GM18861 (cell line): ENCODE results near the gene WDR91.

Experiments used
- ATAC-seq: cut with Tn5 transposase; IDR thresholded peaks from one replicate; pipeline ENCODE4 v1.9.1; 2021; ENCODE audit not compliant: unreplicated experiment

Gene WDR91

DNA sequence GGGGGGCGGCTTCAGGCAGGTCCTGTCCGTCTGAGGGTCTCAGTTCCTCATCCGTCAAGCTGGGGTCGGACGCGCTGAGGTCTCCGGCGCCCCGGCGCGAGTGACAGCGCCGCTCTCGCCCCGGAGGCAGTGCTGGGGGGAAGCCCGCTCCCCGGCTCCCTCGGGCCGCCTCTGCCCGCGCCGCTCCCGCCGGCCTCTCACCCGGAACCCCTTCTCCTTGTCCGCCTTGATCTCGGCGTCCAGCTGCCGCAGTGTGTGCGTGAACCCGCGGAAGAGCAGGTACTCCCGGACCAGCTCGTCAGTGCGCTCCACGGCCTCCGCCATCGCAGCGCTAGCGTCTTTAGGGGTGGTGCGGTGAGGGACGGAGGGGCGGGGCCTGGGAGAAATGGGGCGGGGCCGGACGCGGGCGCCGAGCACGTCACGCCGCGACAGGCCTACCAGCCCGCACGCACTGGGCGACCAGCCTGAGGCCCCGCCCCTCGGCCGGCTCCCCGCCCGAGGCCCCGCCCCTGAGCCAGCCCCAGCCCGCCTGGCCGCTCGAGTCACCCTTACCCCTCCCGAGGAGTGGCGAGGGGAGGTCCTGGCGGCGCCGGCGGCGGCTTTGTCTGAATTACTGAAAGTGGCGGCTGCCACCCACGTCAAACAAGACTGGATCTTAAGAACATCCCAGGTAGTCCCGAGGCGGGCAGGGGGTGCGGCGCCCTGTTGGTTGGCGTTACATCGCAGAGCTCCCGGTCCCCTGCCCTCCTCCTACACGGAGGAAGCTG, at the start of gene WDR91:
Gene WDR91 (minus strand): TSS at position 348 of the 767 bp plus-strand sequence. CDS start 24 bp downstream, at position 324.
- ATAC-seq: peak; percentile 61

DNA sequence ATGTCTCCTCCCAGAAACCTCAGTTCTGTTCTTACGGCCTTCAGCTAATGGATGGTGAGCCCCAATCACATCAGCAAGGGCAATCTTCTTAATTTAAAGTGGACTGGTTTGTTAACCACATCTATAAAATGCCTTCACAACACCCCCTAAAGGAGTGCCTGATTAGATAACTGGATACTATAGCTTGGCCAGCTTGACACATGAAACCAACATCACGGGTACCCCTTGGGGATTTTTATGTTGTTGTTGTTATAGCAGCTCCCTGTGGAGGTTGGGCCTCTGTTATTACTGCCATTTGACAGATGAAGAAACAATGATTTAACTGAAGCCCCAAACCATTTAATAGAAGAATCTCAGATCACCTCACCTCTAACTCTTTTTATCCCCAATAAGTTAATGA, 49.1 kb upstream of the WDR91 start:
- ATAC-seq: no peak

DNA sequence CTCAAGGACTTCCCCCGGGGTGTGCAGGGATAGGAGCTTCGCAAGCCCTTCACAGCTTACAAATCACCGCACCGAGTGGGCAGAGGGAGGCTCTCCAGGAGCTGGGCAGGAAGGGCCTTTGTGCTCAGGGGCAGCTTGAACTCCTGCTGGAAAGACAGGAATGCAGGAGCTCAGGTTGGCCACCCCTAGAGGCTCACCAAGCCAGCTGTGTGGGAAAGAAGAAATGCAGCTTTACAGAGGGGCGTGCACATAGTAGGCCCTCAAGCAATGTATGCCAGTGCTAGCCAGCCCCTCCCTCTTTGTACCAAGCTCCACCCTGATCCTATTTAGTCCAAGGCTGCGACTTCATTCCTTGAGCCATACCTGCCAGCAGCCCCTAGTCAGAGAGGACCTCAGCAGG, 48.4 kb upstream of the WDR91 start:
- ATAC-seq: no peak

DNA sequence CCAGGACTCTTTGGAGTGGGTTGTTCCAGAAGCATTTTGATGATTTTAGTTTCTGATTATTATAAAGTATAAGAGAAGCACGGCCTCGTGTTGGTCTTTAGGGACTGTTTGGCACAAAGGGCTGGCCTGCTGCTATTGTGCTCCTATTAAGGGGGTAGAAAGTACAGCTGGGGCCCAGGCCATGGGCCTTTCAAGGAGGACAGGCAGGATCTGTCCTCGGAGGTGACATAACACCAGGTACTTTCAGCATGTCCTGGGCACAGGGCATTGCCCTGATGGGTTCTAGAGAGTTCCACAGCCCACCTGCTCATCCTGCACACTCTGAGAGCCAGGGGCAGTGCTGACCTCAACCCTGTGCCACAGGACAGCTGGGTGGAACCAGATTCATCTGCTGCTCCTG, 47.3 kb upstream of the WDR91 start:
- ATAC-seq: no peak

DNA sequence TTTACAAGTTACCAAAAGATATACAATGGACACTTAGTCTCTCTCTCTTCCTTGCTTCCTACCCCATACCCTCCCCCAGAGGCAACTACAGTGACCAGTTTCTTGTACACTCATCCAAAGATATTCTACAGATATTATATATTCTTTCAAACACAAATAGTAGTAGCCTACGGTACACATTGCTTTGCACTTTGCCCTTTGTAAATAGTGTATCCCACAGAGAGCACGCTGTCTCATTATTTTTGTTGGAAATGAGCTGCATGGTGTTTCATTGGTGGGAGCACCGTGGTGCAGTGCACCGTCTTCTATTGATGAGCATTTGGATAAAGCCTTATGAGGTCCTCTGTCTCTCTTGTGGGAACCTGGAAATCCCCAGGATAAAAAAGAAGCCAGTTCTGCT, 46.5 kb upstream of the WDR91 start:
- no peak for ATAC-seq

DNA sequence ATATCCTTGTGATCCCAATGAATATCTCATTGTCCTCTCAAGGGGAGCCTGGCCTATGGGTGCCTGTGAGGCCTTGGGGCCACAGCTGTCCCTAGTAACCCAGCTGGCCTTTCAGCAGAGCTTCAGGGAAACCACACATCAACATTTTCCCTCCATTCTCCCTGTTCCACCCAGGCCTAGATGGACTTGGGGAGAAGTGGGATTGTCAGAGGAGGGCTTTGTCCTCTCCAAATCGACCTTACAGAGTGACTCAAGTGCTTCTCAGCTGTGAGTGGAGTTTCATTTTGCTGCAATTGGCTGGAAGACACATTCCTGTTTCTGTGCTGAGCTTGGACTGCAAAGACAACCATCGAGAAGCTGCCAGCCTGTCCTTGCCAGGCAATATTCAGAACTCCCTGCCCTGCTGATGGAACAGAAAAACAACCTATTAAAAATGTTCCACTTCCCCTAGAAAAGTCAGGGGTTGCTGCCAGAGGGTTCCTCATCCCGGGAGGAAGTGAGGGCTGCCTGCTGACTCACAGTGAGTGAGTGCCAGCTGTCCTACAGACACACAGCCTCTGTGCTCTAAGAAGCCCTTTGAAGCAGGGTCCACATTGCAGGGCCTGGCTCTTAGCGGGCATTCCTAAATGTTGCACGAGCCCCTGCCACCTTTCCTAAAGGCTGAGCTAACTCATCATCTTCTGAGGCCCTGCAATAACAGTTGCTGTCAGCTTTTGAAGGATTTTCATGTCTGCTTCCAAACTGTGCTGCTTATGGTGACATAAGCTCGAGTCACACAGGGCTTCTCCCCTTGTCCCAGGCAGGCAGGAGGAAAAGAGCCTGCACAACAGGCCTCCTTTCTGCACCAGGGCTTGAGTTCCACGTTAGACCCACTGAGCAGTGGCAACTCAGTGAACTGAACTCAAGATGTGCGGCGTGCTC, 42.8 kb upstream of the WDR91 start:
- ATAC-seq: no peak

DNA sequence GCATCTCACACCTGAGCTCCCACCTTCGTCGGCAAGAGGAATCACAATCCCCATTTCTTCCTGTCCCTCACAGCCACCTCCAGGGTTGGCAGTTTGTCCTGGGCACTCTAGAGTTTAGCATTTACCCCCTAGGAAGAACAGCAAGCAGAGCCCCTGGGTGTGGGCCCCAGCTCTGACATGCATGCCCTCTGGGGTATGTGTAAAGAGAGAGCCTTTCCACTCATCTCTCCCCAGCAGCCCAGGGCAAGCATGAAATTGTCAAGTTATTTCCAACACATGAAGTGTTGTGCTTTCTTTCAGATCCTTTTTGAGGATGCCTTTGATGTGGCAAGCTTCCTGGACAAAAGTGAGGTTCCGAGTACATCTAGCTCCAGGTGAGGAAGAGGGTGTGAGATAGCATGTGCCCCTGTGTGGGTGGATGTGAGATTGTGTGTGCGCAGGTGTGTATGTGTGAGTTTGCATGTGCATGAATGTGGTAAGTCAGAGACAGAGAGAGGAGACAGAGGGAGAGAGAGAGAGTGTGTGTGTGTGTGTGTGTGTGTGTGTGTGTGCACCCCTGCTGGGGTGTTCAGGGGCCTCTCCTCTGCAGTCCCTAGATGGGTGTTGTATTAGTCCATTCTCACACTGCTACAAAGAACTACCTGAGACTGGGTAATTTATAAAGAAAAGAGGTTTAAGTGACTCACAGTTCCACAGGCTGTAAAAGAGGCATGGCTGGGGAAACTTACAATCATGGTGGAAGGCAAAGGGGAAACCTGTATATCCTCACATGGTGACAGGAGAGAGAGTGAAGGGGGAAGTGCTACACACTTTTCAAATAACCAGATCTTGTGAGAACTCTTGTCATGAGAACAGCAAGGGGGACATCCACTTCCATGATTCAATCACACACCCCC, 40.4 kb upstream of the WDR91 start:
- ATAC-seq: no peak

DNA sequence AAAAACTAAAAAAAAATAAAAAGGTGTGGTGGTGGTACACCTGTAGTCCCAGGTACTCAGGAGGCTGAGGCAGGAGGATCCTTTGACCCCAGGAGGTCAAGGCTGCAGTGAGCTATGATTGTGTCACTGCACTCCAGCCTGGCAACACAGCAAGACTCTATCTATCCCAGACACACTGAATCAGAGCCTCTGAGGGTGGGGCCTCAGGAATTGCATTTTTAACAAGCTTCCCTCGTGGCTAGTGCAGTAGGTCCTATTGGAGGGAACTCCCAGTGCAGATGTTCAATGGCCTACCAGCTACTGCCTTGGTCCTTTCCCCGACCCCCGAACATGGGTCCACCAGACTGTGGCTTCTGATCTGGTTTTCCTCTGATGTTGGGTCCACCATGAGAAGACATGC, 37.2 kb upstream of the WDR91 start:
- ATAC-seq: no peak

DNA sequence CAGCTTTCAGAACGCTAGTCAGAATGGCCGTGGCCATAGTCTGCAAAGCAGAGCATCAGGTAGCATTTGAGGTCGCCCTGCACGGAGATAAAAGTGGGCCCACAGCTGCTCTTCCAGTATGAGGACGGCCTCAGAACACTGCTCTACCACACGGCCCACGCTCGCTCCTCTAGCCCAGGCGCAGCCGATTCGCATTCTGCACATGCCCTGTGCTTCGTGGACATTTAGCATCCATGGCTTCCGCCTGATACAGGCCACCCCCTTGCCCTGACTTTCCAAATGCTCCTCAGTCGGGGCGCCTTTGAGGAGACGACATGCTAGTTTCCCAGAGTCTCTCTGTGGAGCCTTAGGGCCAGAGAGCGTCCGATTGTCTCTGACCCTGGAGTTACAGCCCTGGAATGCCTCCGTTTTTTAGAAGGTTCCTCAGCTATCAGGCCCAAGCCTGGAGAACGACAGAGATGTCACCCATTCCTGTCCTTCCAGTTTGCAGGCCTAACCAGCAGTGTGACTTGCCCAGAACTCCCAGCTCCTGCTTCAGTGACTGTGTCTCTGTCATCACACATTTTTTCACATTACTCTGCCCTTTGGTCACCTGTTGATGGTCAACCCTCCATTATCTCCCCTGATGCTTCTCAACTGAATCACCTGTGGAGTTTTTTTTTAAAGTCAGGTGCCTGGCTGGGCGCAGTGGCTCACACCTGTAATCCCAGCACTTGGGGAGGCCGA, 36.6 kb upstream of the WDR91 start:
- ATAC-seq: no peak

DNA sequence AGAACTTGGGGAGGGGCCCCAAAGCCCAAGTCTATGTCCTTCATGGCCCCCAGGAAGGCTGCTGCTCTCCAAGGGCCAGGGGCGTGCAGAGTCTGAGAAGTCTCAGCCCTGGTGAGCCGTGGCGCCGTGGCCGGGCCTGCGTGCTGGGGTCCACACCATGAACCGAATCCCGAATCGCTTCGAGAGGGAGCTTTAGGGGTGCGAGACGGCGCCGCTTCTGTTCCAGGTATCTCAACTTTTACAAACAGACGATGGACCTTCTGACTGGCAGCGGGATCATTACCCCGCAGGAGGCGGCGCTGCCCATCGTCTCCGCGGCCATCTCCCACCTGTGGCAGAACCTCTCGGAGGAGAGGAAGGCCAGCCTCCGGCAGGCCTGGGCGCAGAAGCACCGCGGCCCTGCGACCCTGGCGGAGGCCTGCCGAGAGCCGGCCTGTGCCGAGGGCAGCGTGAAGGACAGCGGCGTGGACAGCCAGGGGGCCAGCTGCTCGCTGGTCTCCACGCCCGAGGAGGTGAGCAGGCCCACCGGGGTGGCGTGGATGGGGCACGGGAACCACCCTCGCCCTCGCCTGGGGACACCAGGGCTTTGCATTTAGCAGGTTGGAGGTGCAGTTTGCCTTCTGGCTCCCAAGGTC, 35.0 kb upstream of the WDR91 start:
- no peak for ATAC-seq

DNA sequence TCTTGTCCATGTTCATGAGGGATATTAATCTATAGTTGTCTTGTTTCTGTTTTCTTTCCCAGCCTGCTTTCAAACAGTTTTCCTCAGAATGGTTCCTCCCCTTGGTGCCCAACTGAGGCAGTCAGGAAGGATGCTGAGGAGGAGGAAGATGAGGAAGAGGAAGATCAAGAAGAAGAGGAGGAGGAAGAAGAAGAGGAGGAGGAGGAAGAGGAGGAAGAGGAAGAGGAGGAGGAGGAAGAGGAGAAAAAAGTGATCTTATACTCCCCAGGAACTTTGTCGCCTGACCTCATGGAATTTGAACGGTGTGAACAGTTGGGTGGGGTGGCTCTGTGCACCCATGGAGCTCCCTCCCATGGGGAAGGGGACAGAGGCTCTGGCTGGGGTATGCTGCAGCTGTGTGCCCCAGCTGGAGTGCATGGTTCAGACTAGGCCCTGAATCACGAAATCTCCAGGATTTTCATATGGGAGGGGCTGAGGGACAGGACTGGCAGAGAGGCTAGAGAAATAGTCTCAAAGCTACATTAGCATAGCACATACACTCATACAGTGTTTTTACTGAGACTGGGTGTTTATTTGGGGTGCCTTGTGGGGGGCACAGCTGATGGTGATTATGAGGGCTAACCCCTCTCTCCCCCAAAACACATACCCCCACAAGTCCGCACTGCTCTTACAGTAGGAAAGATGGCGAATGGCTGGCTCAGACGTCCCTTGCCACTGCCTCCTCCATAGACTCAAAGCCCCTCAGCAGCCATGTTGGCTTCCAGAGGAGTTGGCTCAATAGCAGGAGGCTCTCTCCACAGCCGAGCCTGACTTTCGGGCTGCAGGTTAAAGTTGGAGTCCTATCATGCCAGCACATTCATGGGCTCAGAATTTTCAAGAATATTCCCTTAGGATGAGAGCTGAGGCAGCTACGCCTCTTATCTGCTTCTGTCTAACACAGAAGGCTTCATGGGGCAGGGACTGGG, 34.2 kb upstream of the WDR91 start:
- ATAC-seq: no peak

DNA sequence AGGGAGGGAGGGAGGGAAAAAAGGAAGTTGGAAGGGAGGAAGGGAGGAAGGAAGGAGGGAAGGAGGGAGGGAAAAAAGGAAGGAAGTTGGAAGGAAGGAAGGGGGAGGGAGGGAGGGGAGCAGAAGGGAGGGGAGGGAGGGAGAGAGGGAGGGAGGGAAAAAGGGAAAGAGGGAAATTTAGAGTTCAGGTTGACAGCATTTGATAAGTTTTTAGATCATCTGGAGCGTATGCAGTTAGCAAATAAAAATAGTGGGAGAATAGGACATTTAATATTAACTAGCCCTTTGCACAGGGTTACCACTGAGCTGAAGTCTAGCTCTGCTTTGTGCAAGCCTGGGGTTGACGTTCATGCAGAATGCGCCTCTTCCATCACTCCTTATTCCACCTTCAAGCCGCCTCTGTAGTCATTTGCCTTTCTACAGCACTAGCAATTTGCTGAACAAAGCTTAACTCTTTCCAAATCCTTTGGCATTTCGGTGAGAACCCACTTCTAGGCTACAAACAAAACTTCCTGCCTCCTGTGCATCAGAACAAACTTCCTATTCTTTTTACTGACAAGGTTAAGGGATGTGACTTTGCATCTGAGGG, 30.9 kb upstream of the WDR91 start:
- ATAC-seq: no peak

DNA sequence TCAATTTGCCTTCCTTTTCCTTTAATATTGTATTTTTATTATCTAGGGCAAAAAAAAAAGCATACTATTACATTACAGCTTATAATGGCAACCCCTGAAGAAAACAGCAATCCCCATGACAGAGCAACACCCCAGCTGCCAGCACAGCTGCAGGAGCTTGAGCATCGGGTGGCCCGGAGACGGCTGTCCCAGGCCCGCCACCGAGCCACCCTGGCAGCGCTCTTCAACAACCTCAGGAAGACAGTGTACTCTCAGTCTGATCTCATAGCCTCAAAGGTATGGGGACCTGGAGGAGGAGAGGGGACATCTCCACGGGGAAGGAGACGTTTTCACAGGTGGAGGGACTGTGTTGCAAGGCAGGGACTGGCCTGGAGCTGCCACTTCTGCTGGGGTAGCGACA, 29.1 kb upstream of the WDR91 start:
- ATAC-seq: no peak

DNA sequence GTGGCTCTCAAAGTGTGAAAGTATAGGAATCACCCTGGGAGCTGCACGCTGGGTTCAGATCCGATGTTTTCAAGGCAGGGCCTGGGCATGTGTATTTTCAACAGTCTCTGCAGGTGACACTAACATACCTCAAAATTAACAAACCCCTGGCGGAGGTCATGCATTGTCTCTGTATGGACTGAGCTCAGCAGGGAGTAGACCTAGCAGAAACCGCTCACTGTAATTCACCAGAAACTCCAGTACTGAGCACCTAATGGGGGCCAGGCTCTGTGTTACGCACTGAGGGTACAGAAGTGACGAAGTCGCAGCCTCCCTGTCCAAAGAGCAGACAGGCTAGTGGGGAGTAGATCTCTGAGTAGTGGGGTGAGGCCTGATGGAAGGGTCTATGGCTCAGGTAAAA, 27.9 kb upstream of the WDR91 start:
- no peak for ATAC-seq

DNA sequence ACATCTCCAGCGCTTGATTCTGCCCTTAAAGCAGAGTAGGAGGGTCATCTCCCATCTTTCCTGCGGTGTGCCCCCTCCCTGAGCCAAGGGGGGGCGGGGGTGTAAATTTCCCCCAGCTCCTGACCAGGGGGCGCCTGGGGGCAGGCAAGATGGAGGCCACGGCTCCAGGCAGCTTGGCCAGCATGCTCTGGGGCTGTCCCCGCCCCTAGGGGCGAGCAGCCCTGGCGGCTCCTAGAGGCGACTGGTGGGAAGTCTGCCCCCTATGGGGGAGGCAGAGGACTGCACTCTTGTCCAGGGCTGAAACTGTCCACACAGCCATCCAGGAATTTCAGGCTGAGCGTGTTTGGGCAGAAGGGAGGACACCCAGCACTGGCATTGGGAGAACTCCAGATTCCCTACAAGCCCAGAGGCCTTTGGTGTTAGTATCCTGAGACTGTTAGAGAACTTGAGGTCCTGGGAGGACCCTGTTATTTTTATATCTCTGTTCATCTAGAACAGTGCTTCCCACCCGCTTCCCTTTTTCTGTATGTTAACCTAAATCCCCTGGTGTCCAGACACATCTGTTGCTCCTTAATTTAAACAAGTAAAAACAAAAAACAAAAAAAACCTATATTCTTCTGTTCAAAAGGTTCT, 26.9 kb upstream of the WDR91 start:
- ATAC-seq: no peak

DNA sequence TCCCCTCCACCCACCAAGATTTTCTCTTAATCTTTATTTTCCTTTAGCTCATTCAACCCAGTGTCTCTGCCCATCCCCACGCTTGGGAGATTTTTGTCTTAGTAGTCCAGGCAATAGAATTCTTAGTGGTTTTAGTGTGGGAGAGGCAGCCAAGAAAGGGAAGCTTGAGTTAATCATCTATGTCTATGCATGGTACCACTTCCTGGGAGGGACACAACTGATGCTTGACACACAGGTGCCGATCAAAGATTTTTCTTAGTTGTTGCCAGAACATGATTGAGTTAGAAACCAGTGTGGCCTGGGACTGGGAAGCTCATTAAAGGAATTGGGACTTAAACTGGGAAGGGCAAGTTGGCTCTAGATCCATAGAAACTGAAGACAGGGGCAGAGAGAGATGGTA, 25.4 kb upstream of the WDR91 start:
- ATAC-seq: peak; percentile 93

DNA sequence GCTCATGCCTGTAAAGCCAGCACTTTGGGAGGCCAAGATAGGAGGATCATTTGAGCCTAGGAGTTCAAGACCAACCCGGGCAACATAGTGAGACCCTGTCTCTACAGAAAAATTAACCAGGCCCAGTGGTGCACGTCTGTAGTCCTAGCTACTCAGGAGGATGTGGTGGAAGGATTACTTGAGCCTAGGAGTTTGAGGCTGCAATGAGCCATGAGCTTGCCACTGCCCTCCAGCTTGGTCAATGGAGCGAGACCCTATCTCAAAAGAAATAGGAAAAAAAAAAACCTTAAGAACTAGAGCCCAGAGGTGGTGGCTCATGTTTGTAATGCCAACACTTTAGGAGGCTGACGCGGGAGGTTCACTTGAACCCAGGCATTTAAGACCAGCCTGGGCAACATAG, 24.5 kb upstream of the WDR91 start:
- no peak for ATAC-seq

DNA sequence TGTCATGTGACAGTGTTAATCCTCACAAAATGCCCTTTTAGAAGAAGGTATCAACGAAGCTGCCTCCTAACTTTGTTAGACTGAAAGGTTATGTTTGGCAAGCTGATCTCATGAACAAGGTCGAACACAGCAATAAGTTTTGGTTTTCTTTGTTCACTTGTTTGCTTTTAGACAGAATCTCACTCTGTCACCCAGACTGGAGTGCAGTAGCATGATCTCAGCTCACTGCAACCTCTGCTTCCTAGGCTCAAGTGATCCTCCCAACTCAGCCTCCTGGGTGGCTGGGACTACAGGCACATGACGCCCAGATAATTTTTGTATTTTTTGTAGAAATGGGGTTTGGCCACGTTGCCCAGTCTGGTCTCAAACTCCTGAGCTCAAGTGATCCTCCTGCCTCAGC, 23.4 kb upstream of the WDR91 start:
- ATAC-seq: no peak
